Measurements from ENCODE around the gene HES6. TPM values are rescaled to one million over a fixed set of nuclear protein-coding genes. Genes with fewer than 3 reads are reported as not detected.

HES6 gene
- total RNA-seq, 4 donors from 2014 or later, result 10.2 to 17.0 (median 11.2) TPM

- TF ChIP-seq POLR2A (IDR thresholded peaks at IDR 0.05; ENCODE audit: low read depth), result no peak
- no peak for TF ChIP-seq EP300 (IDR thresholded peaks at IDR 0.05)
- TF ChIP-seq CTCF (IDR thresholded peaks at IDR 0.05), result peak; percentile 61 to 64 (median 63)
- TF ChIP-seq POLR2AphosphoS5 (IDR thresholded peaks at IDR 0.05), result peak in 1 of 2 donors; percentile 28
- intact Hi-C loops (cut with DNase I), result no loop called here
- Histone ChIP-seq H3K27me3 (no peaks in the 10 kb centered on the region), H3K4me3 (no peak overlapping the region), H3K36me3 (peaks cover 67 to 100% (median 98%) of the 10 kb centered on the region in 4 donors), H3K9me3 (no peaks in the 10 kb centered on the region), H3K4me1 (peaks cover 0 to 5% (median 1%) of the 10 kb centered on the region in 4 donors), H3K27ac (replicated peaks in 1 of 4) (no peak overlapping the region)
- no peak for DNase-seq (ENCODE audit: extremely low spot score)
- WGBS, result 77% methylated on average over 14 of the region's 18 CpGs
Measured at GRCh38 chr2:238256594-238257104, 16.8 kb upstream of the HES6 start.

- Histone ChIP-seq H3K27ac (replicated peaks in 1 of 4) (no peak overlapping the region), H3K27me3 (no peaks in the 10 kb centered on the region), H3K4me3 (no peak overlapping the region), H3K9me3 (no peaks in the 10 kb centered on the region), H3K36me3 (peaks cover 71 to 100% (median 98%) of the 10 kb centered on the region in 4 donors), H3K4me1 (peaks cover 0 to 5% (median under 1%) of the 10 kb centered on the region in 4 donors)
- TF ChIP-seq EP300 (IDR thresholded peaks at IDR 0.05) (no peak), POLR2A (IDR thresholded peaks at IDR 0.05; ENCODE audit: low read depth) (no peak), CTCF (IDR thresholded peaks at IDR 0.05) (no peak), POLR2AphosphoS5 (IDR thresholded peaks at IDR 0.05) (no peak)
- WGBS, result 87% methylated on average over 3 of the region's 6 CpGs
- no peak for DNase-seq (ENCODE audit: extremely low spot score)
- intact Hi-C loops (cut with DNase I), result no loop called here
Measured at GRCh38 chr2:238256111-238256510, 16.3 kb upstream of the HES6 start.

- Histone ChIP-seq H3K27me3 (no peaks in the 10 kb centered on the region), H3K4me1 (peaks cover 0 to 5% (median 0%) of the 10 kb centered on the region in 4 donors), H3K4me3 (no peak overlapping the region), H3K27ac (replicated peaks in 1 of 4) (no peak overlapping the region), H3K36me3 (peaks cover 76 to 100% (median 99%) of the 10 kb centered on the region in 4 donors), H3K9me3 (no peaks in the 10 kb centered on the region)
- 86% methylated on average over 8 of the region's 8 CpGs for WGBS
- intact Hi-C loops (cut with DNase I), result no loop called here
- no peak for TF ChIP-seq POLR2AphosphoS5 (IDR thresholded peaks at IDR 0.05)
- TF ChIP-seq POLR2A (IDR thresholded peaks at IDR 0.05; ENCODE audit: low read depth), result no peak
- TF ChIP-seq EP300 (IDR thresholded peaks at IDR 0.05), result no peak
- no peak for TF ChIP-seq CTCF (IDR thresholded peaks at IDR 0.05)
- no peak for DNase-seq (ENCODE audit: extremely low spot score)
Measured at GRCh38 chr2:238255636-238256035, 15.8 kb upstream of the HES6 start.

- Histone ChIP-seq H3K9me3 (no peaks in the 10 kb centered on the region), H3K36me3 (peaks cover 80 to 100% (median 99%) of the 10 kb centered on the region in 4 donors), H3K4me1 (peaks cover 0 to 5% (median 0%) of the 10 kb centered on the region in 4 donors), H3K27ac (replicated peaks in 1 of 4) (no peak overlapping the region), H3K27me3 (no peaks in the 10 kb centered on the region), H3K4me3 (no peak overlapping the region)
- DNase-seq (ENCODE audit: extremely low spot score), result no peak
- intact Hi-C loops (cut with DNase I), result no loop called here
- TF ChIP-seq CTCF (IDR thresholded peaks at IDR 0.05) (no peak), EP300 (IDR thresholded peaks at IDR 0.05) (no peak), POLR2A (IDR thresholded peaks at IDR 0.05; ENCODE audit: low read depth) (no peak), POLR2AphosphoS5 (IDR thresholded peaks at IDR 0.05) (no peak)
- WGBS, result 80% methylated on average over 4 of the region's 6 CpGs
Measured at GRCh38 chr2:238255151-238255551, 15.3 kb upstream of the HES6 start.
